ENCODE results near the gene THSD4. TPM values are rescaled to one million over a fixed set of nuclear protein-coding genes. Genes with fewer than 3 reads are reported as not detected.

The THSD4 gene
- total RNA-seq, 1 donor from 2014 or later, result 151 TPM

DNA sequence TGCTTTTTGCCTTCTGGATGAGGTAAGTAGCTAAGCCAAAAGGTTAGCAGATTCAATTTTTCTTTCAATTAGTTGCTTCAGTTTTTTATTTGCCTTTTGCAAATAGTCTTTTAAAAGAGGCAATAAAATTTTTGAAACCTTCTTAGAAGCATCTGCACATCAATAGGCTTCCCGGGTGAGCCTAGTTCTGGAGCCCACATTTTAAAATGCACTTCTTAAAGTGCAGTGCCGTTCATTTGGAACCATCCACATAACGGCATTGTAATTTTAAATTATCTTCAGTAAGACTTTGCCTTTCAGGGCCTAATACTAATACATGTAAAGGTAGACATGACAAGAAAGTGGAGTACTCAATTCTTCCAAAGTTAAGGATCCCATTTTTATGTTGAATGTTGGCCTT is 269.2 kb downstream of the THSD4 start:
- TF ChIP-seq, protein P1, sequence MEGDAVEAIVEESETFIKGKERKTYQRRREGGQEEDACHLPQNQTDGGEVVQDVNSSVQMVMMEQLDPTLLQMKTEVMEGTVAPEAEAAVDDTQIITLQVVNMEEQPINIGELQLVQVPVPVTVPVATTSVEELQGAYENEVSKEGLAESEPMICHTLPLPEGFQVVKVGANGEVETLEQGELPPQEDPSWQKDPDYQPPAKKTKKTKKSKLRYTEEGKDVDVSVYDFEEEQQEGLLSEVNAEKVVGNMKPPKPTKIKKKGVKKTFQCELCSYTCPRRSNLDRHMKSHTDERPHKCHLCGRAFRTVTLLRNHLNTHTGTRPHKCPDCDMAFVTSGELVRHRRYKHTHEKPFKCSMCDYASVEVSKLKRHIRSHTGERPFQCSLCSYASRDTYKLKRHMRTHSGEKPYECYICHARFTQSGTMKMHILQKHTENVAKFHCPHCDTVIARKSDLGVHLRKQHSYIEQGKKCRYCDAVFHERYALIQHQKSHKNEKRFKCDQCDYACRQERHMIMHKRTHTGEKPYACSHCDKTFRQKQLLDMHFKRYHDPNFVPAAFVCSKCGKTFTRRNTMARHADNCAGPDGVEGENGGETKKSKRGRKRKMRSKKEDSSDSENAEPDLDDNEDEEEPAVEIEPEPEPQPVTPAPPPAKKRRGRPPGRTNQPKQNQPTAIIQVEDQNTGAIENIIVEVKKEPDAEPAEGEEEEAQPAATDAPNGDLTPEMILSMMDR (IDR thresholded peaks at IDR 0.05), result no peak

DNA sequence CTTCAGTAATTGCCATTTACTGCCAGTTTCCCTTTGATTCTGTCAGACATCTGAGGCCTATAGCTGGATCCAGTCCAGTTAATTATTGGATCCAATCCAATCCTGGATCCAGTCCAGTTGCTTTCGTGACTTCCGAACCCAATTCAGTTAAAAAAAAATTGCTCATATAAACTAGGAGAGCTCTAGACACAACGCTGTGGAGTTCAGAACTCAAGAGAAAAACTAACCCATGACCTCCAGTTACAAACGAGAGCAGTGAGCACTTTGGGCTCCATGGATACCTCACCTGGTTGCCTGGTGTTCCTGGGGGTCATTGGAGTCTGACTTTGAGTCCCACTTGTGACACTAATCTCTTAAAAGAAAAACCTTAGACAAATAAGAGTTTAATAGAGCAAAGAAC is 269.8 kb downstream of the THSD4 start:
- Histone ChIP-seq H3K4me3 (no peak overlapping the region), H3K4me1 (peaks cover 6 to 28% of the 10 kb centered on the region in 2 donors), H3K9me3 (no peaks in the 10 kb centered on the region), H3K27ac (peak overlapping the region; percentile 13 to 31), H3K27me3 (no peaks in the 10 kb centered on the region), H3K36me3 (no peaks in the 10 kb centered on the region)
- TF ChIP-seq, protein P1 (IDR thresholded peaks at IDR 0.05), result no peak
- DNase-seq (ENCODE audit: low spot score in 2 of 2), result no peak
- intact Hi-C loops (cut with DNase I), result loop anchor here (10.0 kb wide), 2 partner anchors 270 to 360 kb away; no protein-coding TSS in a partner anchor

More for the DNA sequence above, 269.2 kb downstream of the THSD4 start:
- Histone ChIP-seq H3K4me1 (peaks cover 6 to 32% of the 10 kb centered on the region in 2 donors), H3K9me3 (no peaks in the 10 kb centered on the region), H3K27ac (peak overlapping the region in 1 of 2 donors; percentile 13), H3K36me3 (no peaks in the 10 kb centered on the region), H3K27me3 (no peaks in the 10 kb centered on the region), H3K4me3 (no peak overlapping the region)
- no peak for DNase-seq (ENCODE audit: low spot score in 2 of 2)
- intact Hi-C loops (cut with DNase I), result loop anchor here (5.0 to 10.0 kb wide), 3 partner anchors 270 to 360 kb away; no protein-coding TSS in a partner anchor

DNA sequence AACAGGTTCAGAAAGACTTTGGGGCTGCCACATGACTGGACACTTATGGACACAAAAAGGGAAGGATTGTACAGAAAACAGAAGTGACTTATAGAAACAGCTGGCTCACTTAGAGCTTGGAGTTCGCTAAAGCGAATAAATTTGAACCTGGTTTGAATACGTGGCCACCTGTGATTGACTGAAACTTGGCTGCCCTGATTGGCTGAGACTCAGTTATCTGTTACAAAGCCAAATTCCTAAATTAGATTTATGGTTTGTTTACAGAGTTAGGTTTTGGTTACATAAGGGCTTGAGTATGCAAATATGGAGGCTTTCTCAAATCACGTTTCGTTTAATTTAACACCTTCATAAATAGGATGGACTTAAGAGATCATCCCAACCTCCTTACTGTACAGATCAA is 270.2 kb downstream of the THSD4 start:
- peaks cover 6 to 28% of the 10 kb centered on the region in 2 donors for H3K4me1 ChIP-seq
- H3K36me3 ChIP-seq, result no peaks in the 10 kb centered on the region
- intact Hi-C loops (cut with DNase I), result loop anchor here (10.0 kb wide), 2 partner anchors 269 to 359 kb away; no protein-coding TSS in a partner anchor
- TF ChIP-seq, protein P1 (IDR thresholded peaks at IDR 0.05), result no peak
- H3K27ac ChIP-seq, result peak overlapping the region; percentile 13 to 31
- no peaks in the 10 kb centered on the region for H3K27me3 ChIP-seq
- no peaks in the 10 kb centered on the region for H3K9me3 ChIP-seq
- H3K4me3 ChIP-seq, result no peak overlapping the region
- DNase-seq (ENCODE audit: low spot score in 2 of 2), result no peak

DNA sequence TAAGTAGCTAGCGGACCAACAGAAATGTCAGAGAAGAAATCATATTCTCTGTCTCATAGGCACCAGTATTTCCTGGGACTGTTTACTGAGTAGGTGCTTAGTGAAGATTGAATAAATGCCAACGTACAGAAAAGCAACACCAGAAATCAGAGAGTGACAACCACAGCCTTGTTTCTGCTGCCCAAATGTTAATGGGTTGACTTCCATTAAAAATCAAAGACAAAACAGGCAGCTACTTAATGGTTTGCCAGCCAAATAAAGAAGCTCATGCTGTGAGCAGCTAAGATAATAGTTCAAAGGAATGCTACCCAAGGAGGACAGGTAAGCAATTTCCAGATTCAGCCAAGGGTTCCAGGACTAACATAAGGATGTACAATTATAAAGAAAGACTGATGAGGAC is 270.7 kb downstream of the THSD4 start:
- DNase-seq (ENCODE audit: low spot score in 2 of 2), result no peak
- Histone ChIP-seq H3K4me1 (peaks cover 6 to 28% of the 10 kb centered on the region in 2 donors), H3K4me3 (no peak overlapping the region), H3K27me3 (no peaks in the 10 kb centered on the region), H3K9me3 (no peaks in the 10 kb centered on the region), H3K36me3 (no peaks in the 10 kb centered on the region), H3K27ac (peak overlapping the region in 1 of 2 donors; percentile 13)
- intact Hi-C loops (cut with DNase I), result loop anchor here (1.0 to 10.0 kb wide), 4 partner anchors 54 to 415 kb away; no protein-coding TSS in a partner anchor
- TF ChIP-seq, protein P1 (IDR thresholded peaks at IDR 0.05), result no peak

DNA sequence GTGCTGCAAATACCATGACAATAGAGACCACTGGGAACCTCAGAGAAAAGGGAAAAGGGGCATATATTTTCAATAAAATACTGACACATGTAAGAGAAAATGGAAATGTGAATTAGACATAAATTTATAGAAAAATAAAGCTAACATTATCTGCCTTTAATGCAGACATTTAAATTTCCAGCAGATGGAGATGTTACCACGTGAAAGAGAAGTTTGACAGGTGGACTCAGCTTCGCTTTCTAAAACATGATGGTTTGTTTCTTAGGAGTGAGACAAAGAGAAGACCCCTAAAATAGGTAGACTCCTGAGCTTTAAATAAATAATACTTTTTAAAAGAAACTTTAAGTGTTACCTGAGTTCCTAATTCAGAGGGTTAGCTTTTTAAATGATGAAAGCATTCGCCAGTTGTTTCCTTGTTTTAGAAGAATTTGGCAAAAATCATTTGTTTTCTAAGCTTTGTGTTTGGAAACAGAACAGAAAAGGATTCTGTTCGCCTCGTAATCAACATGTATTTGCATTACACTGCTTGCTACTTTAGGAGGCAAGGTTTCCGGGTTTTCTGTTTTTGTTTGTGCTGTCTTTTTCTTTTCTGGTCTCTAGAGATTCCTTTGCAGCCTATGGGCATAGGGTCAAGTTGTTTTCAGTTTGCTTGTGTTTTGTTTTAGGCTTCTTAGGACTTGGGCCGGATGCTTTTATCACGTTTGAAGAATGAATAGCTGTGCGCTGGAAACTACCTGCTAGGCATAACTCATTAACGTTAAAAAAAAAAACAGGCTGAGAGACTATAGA is 271.4 kb downstream of the THSD4 start:
- DNase-seq (ENCODE audit: low spot score in 2 of 2), result no peak
- Histone ChIP-seq H3K27me3 (no peaks in the 10 kb centered on the region), H3K9me3 (no peaks in the 10 kb centered on the region), H3K4me3 (no peak overlapping the region), H3K27ac (peak overlapping the region in 1 of 2 donors; percentile 13), H3K36me3 (no peaks in the 10 kb centered on the region), H3K4me1 (peaks cover 6 to 28% of the 10 kb centered on the region in 2 donors)
- TF ChIP-seq, protein P1 (IDR thresholded peaks at IDR 0.05), result peak; percentile 50 to 65 (median 52)
- intact Hi-C loops (cut with DNase I), result loop anchor here (1.0 to 10.0 kb wide), 4 partner anchors 54 to 414 kb away; no protein-coding TSS in a partner anchor

All from ascending aorta (tissue), 2 donors.